WTC11 (cell line): Measurements from ENCODE around the gene ARHGEF10L. TPM values are rescaled to one million over a fixed set of nuclear protein-coding genes. Genes with fewer than 3 reads are reported as not detected.
A peak's percentile ranks its signal among the peaks of the same experiment; 100 is the strongest.

ENCODE experiments used
- ATAC-seq: fragments of 200-7000 bp; cut with Tn5 transposase; 2 replicates; pipeline ENCODE4 v1.10.0; 2021; ENCODE audit warnings: mild to moderate bottlenecking, moderate library complexity
- CTCF ChIA-PET: fragments of 300-600 bp; sonication (Branson Sonifier 250); formaldehyde crosslinking; loops from one replicate; lab custom pipeline; 2021; ENCODE audit warnings: antibody characterized with exemption; lab: Charles Lee
- POLR2A ChIA-PET: fragments of 350-600 bp; sonication (Branson Sonifier 250); formaldehyde crosslinking; loops from one replicate; lab custom pipeline; 2021; ENCODE audit warnings: antibody characterized with exemption; lab: Charles Lee
- DNase-seq: peaks from one replicate; pipeline ENCODE4 v3.0.0; 2021; ENCODE audit warnings: low spot score
- H3K27ac Mint-ChIP-seq: 2 replicates; pipeline ENCODE4 v1.8.0; 2021; ENCODE audit warnings: mixed read lengths
- H3K27me3 Mint-ChIP-seq: 2 replicates; pipeline ENCODE4 v1.8.0; 2021; ENCODE audit warnings: low read depth, mild to moderate bottlenecking, moderate library complexity, mixed read lengths
- H3K36me3 Mint-ChIP-seq: 2 replicates; pipeline ENCODE4 v1.8.0; 2021; ENCODE audit warnings: mixed read lengths
- H3K4me1 Mint-ChIP-seq: 2 replicates; pipeline ENCODE4 v1.8.0; 2022; ENCODE audit warnings: mixed read lengths
- H3K4me3 Mint-ChIP-seq: 2 replicates; pipeline ENCODE4 v1.8.0; 2021; ENCODE audit warnings: mild to moderate bottlenecking, moderate library complexity, mixed read lengths
- H3K9me3 Mint-ChIP-seq: 2 replicates; pipeline ENCODE4 v1.8.0; 2021; ENCODE audit warnings: mixed read lengths
- CTCF ChIP-seq: fragments of 200-600 bp; IDR thresholded peaks from 2 replicates; pipeline ENCODE4 v1.8.0; 2022; ENCODE audit warnings: antibody characterized with exemption
- FOXP4 ChIP-seq: sonication (generic); formaldehyde crosslinking; IDR thresholded peaks from 2 replicates; pipeline ENCODE4 v1.8.0; 2022; ENCODE audit warnings: mild to moderate bottlenecking, missing genetic modification reagents
- GTF2I ChIP-seq: fragments of 250-450 bp; sonication (Bioruptor Pico); conservative IDR thresholded peaks from 2 replicates; pipeline ENCODE4 v1.4.0; 2021; ENCODE audit warnings: mild to moderate bottlenecking
- NFE2L1 ChIP-seq: sonication (generic); formaldehyde crosslinking; IDR thresholded peaks from 2 replicates; pipeline ENCODE4 v1.8.1; 2023; ENCODE audit warnings: missing genetic modification reagents
- OVOL2 ChIP-seq: fragments of 250-450 bp; sonication (Bioruptor Pico); IDR thresholded peaks from 2 replicates; pipeline ENCODE4 v1.9.0; 2021; ENCODE audit warnings: mild to moderate bottlenecking, borderline replicate concordance
- ZNF396 ChIP-seq: fragments of 250-450 bp; sonication (Bioruptor Pico); IDR thresholded peaks from 2 replicates; pipeline ENCODE4 v1.8.0; 2021; ENCODE audit warnings: mild to moderate bottlenecking, moderate library complexity, borderline replicate concordance
- ZNF423 ChIP-seq: fragments of 250-450 bp; sonication (Bioruptor Pico); IDR thresholded peaks from 2 replicates; pipeline ENCODE4 v2.1.2; 2022; ENCODE audit warnings: mild to moderate bottlenecking, moderate library complexity
- total RNA-seq: library from RNA; stranded (reverse); gene quantifications from 3 replicates; pipeline ENCODE4 v1.2.3, GENCODE V29; 2021
- TF ChIP-seq, protein P1 (sequence below): fragments of 250-450 bp; sonication (Bioruptor Pico); conservative IDR thresholded peaks from 2 replicates; pipeline ENCODE4 v1.9.0; 2021; ENCODE audit warnings: mild to moderate bottlenecking

Gene ARHGEF10L
- total RNA-seq, 1 experiment from 2014 or later, result 34.4 TPM

DNA sequence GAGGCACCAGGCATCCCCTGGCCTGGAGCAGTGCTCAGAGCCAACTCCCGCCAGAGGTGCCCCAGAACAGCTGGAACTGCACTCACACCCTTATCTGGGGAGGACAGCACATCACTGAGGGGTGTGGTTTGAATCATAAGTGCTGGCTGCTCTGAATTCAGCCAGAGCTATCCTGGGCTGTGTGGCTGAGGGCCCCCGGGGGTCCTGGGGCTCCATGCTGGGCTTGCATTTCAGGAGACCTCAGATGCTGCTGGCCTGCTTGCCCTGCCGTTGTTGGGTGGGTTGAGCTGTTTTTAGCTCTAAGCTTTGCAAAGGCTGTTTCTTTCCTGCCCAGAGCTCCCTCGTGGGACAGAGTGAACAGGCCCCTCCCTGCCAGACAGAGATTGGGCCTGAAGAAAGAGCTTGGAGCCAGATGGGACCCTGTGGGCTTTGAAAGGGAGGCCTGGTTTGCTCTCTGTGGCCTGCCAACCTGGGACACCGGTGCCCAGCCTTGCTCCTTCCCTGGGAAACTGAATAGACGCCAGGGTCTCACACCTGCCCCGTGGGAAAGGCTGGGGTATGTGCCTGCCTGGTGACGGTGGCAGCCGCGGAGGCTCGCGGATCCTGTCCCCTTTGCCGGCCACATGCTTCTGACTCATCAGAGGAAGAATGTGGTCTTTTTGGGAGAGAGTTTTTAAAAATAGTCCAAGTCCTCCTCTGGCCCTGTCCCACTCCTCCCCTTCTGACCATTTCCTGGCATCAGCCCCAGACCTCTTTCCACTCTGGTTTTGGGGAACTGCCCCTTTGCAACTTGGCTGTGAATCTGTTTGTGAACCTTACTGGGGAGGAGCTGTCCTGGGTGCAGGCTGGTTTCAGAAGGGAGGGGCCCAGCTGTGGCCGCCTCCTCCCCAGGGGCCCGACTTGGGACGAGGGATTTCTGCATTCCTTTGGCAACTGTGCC lies 30.0 kb downstream of the ARHGEF10L start:
- ATAC-seq, result no peak
- ChIA-PET CTCF (interaction anchor here (0.8 to 3.3 kb wide), 11 partner anchors 13 to 68 kb away, joined by 3 to 14 read pairs (median 4); no protein-coding TSS in a partner anchor), POLR2A (interaction anchor here (0.6 to 1.0 kb wide), 3 partner anchors 28 to 965 kb away, joined by 3 to 5 read pairs (median 3); no protein-coding TSS in a partner anchor)
- H3K9me3 Mint-ChIP-seq, result no peaks in the 10 kb centered on the region
- TF ChIP-seq, protein P1, sequence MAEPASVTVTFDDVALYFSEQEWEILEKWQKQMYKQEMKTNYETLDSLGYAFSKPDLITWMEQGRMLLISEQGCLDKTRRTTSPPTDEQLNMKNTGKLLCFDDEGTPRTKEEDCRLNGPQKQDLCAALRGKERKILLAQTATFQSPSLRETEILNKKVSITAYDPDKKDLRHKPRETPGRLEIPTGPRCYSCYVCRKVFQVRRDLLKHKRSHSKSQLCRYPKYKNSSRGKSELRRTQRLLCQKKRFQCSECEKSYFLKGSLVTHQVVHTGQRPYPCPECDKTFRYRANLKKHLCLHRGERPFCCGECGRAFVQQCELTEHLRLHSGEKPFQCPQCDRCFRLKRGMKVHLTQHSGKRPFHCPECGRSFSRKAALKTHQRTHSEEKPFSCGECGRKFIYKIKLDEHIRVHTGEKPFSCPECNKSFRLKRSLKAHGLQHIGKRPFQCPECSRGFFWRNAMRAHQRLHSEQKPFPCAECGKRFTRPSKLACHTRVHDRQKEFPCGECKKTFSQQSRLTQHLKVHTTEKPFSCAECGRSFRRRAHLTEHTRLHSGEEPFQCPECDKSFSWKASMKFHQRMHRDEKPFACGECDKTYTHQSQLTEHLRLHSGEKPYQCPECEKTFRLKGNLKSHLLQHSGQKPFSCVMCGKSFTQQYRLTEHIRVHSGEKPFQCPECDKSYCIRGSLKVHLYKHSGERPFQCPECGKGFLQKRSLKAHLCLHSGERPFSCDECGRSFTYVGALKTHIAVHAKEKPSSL, result no peak
- peak; percentile 79 for TF ChIP-seq ZNF423 (CRISPR knock-in tag)
- TF ChIP-seq, all 79 proteins: peak for 1
- no peak overlapping the region for H3K4me3 Mint-ChIP-seq
- no peaks in the 10 kb centered on the region for H3K27me3 Mint-ChIP-seq
- H3K27ac Mint-ChIP-seq, result peak overlapping the region; percentile 89
- DNase-seq, result no peak
- no peaks in the 10 kb centered on the region for H3K36me3 Mint-ChIP-seq
- H3K4me1 Mint-ChIP-seq, result peaks cover 88% of the 10 kb centered on the region

GRCh38 chr1:17570228-17570627 lies 30.7 kb downstream of the ARHGEF10L start:
- Mint-ChIP-seq H3K36me3 (no peaks in the 10 kb centered on the region), H3K9me3 (no peaks in the 10 kb centered on the region), H3K27ac (peak overlapping the region; percentile 89), H3K4me3 (no peak overlapping the region), H3K27me3 (no peaks in the 10 kb centered on the region), H3K4me1 (peaks cover 88% of the 10 kb centered on the region)
- peak; percentile 73; the same call in 1 of the 2 replicates for TF ChIP-seq GTF2I
- TF ChIP-seq NFE2L1 (CRISPR knock-in tag), result no peak
- TF ChIP-seq OVOL2 (CRISPR knock-in tag), result no peak
- no peak for TF ChIP-seq FOXP4 (CRISPR knock-in tag)
- ChIA-PET CTCF (interaction anchor here (1.0 to 3.3 kb wide), 3 partner anchors 30 to 62 kb away, joined by 4 to 14 read pairs (median 12); no protein-coding TSS in a partner anchor), POLR2A (no interaction called here)
- DNase-seq (no peak), ATAC-seq (no peak)

DNA sequence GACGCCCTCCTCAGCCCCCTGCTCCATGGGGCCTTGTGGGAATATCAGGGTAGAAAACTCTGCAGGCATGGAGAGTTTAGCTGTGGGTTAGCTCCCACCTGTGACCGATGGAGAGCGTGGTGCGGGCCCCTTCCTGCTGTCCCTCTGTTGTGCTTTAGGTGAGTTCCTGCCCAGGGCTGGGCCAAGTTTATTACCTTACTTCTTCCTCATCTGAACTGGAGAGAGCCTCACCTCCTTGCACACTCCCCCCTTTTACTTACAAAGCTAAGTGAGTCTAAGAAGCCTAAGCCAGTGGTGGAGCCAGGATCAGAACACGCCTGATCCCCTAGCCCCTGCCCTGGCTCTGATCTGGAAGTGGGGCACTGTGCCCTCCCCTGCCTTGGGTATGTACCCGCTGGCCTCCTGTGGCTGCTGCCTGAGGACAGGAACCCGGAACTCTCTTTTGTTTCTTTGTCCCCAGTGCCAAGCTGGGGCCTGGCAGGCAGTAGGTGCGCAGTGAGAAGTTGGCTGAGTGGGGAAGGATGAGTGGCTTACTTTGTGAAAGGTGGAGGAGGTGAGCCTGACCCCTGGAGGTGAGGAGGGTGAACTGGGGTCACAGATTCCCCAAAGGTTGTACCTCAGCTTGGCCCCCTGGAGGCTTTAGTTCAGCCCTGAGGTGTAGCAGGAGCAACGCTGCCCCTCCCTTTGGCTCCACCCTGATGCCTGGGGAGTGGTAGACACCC lies 32.9 kb downstream of the ARHGEF10L start:
- ATAC-seq (peak; percentile 64), DNase-seq (peak; percentile 69)
- POLR2A ChIA-PET, result interaction anchor here (1.0 to 3.6 kb wide), 4 partner anchors 15 to 70 kb away, joined by 3 to 14 read pairs (median 6); no protein-coding TSS in a partner anchor
- no peak for TF ChIP-seq ZNF396 (CRISPR knock-in tag)
- peak; percentile 53 for TF ChIP-seq CTCF
- H3K27ac Mint-ChIP-seq, result peak overlapping the region; percentile 69
- CTCF ChIA-PET, result interaction anchor here (0.6 to 7.9 kb wide), 31 partner anchors 8 to 1187 kb away, joined by 3 to 253 read pairs (median 8); partner anchors contain the start of gene ARHGEF10L
- peaks cover 86% of the 10 kb centered on the region for H3K4me1 Mint-ChIP-seq
- no peaks in the 10 kb centered on the region for H3K27me3 Mint-ChIP-seq
- H3K36me3 Mint-ChIP-seq, result no peaks in the 10 kb centered on the region
- no peak overlapping the region for H3K4me3 Mint-ChIP-seq
- H3K9me3 Mint-ChIP-seq, result no peaks in the 10 kb centered on the region
